IPS-18a (cell line): ENCODE data around the gene ADGRA3.

Experiments used
- H3K27ac ChIP-seq: one replicate; pipeline ENCODE4 v1.5.1; 2013; ENCODE audit warnings: low read length
- H3K27me3 ChIP-seq: one replicate; pipeline ENCODE4 v1.6.1; 2013; ENCODE audit warnings: mild to moderate bottlenecking, low read length; ENCODE audit not compliant: control insufficient read depth, insufficient read depth
- H3K36me3 ChIP-seq: one replicate; pipeline ENCODE4 v1.6.1; 2013; ENCODE audit warnings: low read depth, low read length; ENCODE audit not compliant: control insufficient read depth
- H3K4me1 ChIP-seq: one replicate; pipeline ENCODE4 v1.6.1; 2013; ENCODE audit warnings: low read depth, low read length; ENCODE audit not compliant: control insufficient read depth
- H3K4me3 ChIP-seq: one replicate; pipeline ENCODE4 v1.5.1; 2013; ENCODE audit warnings: low read length
- H3K9ac ChIP-seq: one replicate; pipeline ENCODE4 v1.6.1; 2013; ENCODE audit warnings: mild to moderate bottlenecking, low read length, moderate library complexity
- H3K9me3 ChIP-seq: one replicate; pipeline ENCODE4 v1.6.1; 2013; ENCODE audit warnings: low read depth, low read length; ENCODE audit not compliant: control insufficient read depth

ADGRA3 gene

GRCh38 chr4:22515888-22516541, at the start of gene ADGRA3:
Gene ADGRA3 (minus strand): TSS chr4:22516066. CDS start chr4:22515784, 282 bp downstream.
- H3K36me3 ChIP-seq = no peaks in the 10 kb centered on the region
- peaks cover 14% of the 10 kb centered on the region for H3K4me1 ChIP-seq
- no peaks in the 10 kb centered on the region for H3K9me3 ChIP-seq
- H3K4me3 ChIP-seq = peak within 1 kb of the TSS; percentile 85
- H3K27ac ChIP-seq = peak within 1 kb of the TSS; percentile 87
- H3K27me3 ChIP-seq = peaks cover 8% of the 10 kb centered on the region
- H3K9ac ChIP-seq = peak within 1 kb of the TSS; percentile 94

DNA sequence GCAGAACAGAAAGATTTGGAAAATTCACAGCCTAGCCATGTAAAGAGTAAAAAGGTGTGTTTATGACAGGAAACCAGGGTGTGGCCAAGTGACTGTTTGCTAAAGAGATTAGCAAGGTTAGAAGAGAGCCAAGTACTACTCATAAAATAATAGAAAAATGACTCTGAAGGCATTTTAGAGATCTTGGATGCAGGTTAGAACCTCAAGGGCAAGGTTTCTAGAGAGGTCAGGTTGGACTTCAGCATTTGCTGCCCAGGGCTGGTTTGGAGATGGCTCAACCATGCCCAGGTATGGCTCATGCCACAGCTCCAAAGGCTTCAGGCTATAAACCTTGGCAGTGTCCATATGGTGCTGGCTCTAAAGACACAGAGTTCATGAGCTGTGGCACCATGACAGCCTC, 40.6 kb upstream of the ADGRA3 start:
- Histone ChIP-seq H3K27me3 (no peaks in the 10 kb centered on the region), H3K36me3 (no peaks in the 10 kb centered on the region)

GRCh38 chr4:22554670-22555069, 38.8 kb upstream of the ADGRA3 start:
- H3K36me3 ChIP-seq = no peaks in the 10 kb centered on the region
- no peak overlapping the region for H3K9ac ChIP-seq
- no peaks in the 10 kb centered on the region for H3K4me1 ChIP-seq
- no peak overlapping the region for H3K4me3 ChIP-seq
- H3K27me3 ChIP-seq = no peaks in the 10 kb centered on the region
- H3K9me3 ChIP-seq = no peaks in the 10 kb centered on the region
- H3K27ac ChIP-seq = no peak overlapping the region

More for the DNA sequence above, 40.6 kb upstream of the ADGRA3 start:
- Histone ChIP-seq H3K4me3 (no peak overlapping the region), H3K9me3 (no peaks in the 10 kb centered on the region), H3K4me1 (no peaks in the 10 kb centered on the region), H3K27ac (no peak overlapping the region), H3K9ac (no peak overlapping the region)

- H3K36me3 ChIP-seq = no peaks in the 10 kb centered on the region
- H3K4me3 ChIP-seq = no peak overlapping the region
- H3K4me1 ChIP-seq = no peaks in the 10 kb centered on the region
- H3K27me3 ChIP-seq = no peaks in the 10 kb centered on the region
- no peak overlapping the region for H3K27ac ChIP-seq
- H3K9ac ChIP-seq = no peak overlapping the region
- no peaks in the 10 kb centered on the region for H3K9me3 ChIP-seq
Observed at GRCh38 chr4:22553560-22553959, 37.7 kb upstream of the ADGRA3 start.

DNA sequence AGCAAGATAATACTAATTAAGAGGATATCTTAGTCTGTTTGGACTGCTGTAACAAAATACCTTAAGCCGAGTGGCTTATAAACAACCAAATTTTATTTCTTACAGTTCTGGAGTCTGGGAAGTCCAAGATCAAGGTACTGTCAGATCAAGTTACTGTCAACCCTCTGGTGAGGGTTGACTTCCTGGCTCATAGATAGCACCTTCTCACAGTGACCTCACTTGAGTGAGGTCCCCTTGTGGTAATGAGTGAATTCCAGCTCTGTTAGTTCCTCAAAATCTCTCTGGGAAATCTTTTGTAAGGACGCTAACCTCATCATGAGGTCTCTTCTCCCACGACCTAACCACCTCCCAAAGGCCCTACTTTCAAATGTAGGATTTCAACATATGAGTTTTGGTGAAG, 36.9 kb upstream of the ADGRA3 start:
- Histone ChIP-seq H3K9me3 (no peaks in the 10 kb centered on the region), H3K4me1 (no peaks in the 10 kb centered on the region), H3K9ac (no peak overlapping the region), H3K27ac (no peak overlapping the region), H3K27me3 (no peaks in the 10 kb centered on the region), H3K36me3 (no peaks in the 10 kb centered on the region), H3K4me3 (no peak overlapping the region)

DNA sequence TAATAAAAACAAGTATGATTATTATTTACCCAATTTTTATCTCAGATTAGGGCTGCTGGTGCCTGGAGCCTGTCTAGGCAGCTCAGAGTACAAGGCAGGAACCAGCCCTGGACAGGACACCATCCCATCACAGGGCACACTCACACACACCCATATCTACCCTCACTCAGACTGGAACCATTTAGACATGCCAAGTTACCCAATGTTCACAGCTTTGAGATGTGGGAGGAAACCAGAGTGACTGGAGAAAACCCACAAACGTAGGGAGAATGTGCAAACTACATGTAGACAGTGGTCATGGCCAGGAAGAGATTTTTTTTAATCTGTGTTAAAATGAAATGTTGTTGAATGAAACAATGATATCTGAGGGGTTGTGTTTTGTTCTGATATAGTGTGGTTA, 35.7 kb upstream of the ADGRA3 start:
- Histone ChIP-seq H3K27me3 (no peaks in the 10 kb centered on the region), H3K9ac (no peak overlapping the region), H3K4me3 (no peak overlapping the region), H3K36me3 (no peaks in the 10 kb centered on the region), H3K4me1 (no peaks in the 10 kb centered on the region), H3K27ac (no peak overlapping the region), H3K9me3 (no peaks in the 10 kb centered on the region)

DNA sequence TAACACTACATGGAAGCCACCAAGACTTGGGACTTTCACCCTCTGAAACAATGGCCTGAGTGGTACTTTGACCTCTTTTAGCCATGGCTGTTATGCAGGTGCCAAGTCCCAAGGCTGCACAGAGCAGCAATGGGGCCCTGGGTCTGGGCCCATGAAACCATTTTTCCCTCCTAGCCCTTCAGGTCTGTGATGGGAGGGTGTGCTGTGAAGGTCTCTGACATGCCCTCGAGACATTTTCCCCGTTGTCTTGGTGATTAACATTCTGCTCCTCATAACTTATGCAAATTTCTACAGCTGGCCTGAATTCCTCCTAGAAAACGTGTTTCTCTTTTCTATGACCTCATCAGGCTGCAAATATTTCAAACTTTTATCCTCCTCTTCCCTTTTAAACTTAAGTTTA, 30.4 kb upstream of the ADGRA3 start:
- no peaks in the 10 kb centered on the region for H3K4me1 ChIP-seq
- H3K4me3 ChIP-seq = no peak overlapping the region
- no peaks in the 10 kb centered on the region for H3K9me3 ChIP-seq
- no peaks in the 10 kb centered on the region for H3K36me3 ChIP-seq
- no peaks in the 10 kb centered on the region for H3K27me3 ChIP-seq
- no peak overlapping the region for H3K9ac ChIP-seq
- no peak overlapping the region for H3K27ac ChIP-seq

DNA sequence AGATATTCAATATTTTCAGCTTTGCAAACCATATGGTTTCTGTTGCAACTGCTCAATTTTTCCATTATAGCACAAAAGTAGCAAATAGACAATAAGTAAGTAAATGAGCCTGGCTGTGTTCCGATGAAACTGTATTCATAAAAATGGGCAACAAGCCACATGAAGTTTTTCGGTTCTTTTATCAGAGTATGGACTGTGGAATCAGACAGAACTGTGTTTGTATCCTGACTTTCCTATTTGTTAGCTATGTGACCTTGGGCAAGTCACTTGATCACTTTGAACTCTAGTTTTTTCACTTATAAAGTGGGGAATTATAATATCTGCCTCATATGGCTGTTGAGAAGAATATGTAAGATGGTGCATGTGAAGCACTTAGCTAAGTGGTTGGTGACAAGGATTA, 23.4 kb upstream of the ADGRA3 start:
- H3K27ac ChIP-seq = no peak overlapping the region
- H3K9ac ChIP-seq = no peak overlapping the region
- H3K4me1 ChIP-seq = no peaks in the 10 kb centered on the region
- H3K27me3 ChIP-seq = no peaks in the 10 kb centered on the region
- H3K36me3 ChIP-seq = no peaks in the 10 kb centered on the region
- peaks cover 14% of the 10 kb centered on the region for H3K9me3 ChIP-seq
- H3K4me3 ChIP-seq = no peak overlapping the region

GRCh38 chr4:22537864-22538263, 22.0 kb upstream of the ADGRA3 start:
- Histone ChIP-seq H3K9ac (no peak overlapping the region), H3K27ac (no peak overlapping the region), H3K4me1 (no peaks in the 10 kb centered on the region), H3K36me3 (no peaks in the 10 kb centered on the region), H3K4me3 (no peak overlapping the region), H3K9me3 (peaks cover 22% of the 10 kb centered on the region), H3K27me3 (no peaks in the 10 kb centered on the region)

GRCh38 chr4:22534374-22534773, 18.5 kb upstream of the ADGRA3 start:
- Histone ChIP-seq H3K9ac (no peak overlapping the region), H3K4me3 (no peak overlapping the region), H3K9me3 (peaks cover 23% of the 10 kb centered on the region), H3K27me3 (no peaks in the 10 kb centered on the region), H3K4me1 (no peaks in the 10 kb centered on the region), H3K27ac (no peak overlapping the region), H3K36me3 (no peaks in the 10 kb centered on the region)

DNA sequence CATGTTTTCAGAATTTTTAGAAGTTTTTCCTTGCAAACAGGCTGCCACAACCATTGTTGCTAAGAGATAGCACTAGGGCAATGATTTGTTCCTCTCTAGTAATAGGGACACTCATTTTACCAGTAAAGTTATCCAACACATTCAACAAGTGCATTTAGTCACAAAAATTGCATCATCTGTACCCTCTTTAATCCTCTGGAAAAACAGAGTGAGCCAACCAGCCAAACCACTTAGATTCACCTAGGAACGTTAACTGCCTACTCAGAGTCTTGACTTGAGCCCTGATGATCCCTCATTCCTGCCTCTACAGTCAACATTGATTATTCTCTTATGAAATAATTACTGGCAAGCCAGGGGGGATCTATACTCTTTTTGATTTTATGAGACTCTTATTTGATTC, 17.0 kb upstream of the ADGRA3 start:
- no peak overlapping the region for H3K4me3 ChIP-seq
- H3K27me3 ChIP-seq = no peaks in the 10 kb centered on the region
- H3K9me3 ChIP-seq = peaks cover 23% of the 10 kb centered on the region
- H3K36me3 ChIP-seq = no peaks in the 10 kb centered on the region
- H3K9ac ChIP-seq = no peak overlapping the region
- no peaks in the 10 kb centered on the region for H3K4me1 ChIP-seq
- H3K27ac ChIP-seq = no peak overlapping the region

DNA sequence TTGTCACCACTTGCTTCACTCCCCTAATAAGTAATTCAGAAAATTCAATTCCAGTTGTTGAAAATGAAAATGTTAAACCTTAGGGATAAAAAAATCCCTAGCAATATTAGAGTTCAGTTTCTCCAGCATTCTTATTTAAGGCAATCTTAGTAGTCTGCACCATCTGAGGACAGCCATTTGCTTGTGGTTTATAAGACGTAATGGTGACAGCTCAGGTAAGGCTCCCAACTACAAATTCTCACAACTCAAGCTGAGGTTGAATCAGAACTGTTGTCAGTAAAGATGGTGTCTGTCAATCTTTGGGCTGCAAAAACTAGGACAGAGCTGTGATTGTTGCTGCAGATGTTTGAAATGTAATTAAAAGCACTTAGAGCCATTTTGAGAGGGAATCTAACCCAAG, 16.3 kb upstream of the ADGRA3 start:
- no peaks in the 10 kb centered on the region for H3K27me3 ChIP-seq
- no peak overlapping the region for H3K9ac ChIP-seq

More for the DNA sequence above, 16.3 kb upstream of the ADGRA3 start:
- H3K4me3 ChIP-seq = no peak overlapping the region
- no peaks in the 10 kb centered on the region for H3K4me1 ChIP-seq
- H3K36me3 ChIP-seq = no peaks in the 10 kb centered on the region
- H3K27ac ChIP-seq = no peak overlapping the region
- peaks cover 23% of the 10 kb centered on the region for H3K9me3 ChIP-seq
